ENCODE measurements around the gene CLSTN2.

DNA sequence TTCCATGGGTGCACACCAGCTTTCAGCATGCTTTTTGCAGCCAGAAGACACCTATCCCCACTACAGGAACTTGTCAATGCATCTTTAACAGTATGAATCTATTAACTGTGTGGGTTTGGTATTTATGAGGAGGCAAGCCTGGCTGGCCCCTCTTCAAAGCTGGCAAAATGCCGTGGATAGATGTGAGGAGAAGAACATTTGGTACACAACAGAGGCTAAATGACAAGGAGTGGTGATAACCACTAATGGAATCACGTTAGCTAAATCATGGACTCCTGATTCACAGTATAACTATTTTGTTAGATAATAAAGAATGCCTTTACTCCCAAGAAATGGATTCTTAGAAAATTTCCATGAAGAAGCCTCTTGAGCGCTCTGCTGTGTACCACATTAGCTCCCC, 187.2 kb downstream of the CLSTN2 start:
- TF ChIP-seq CTCF (IDR thresholded peaks at IDR 0.05; ENCODE audit: insufficient read depth, low read depth, low read length) (no peak), EZH2 (IDR thresholded peaks at IDR 0.05; ENCODE audit: insufficient read depth, low read length) (no peak)
